ENCODE data around the gene IRF3.

IRF3 gene

DNA sequence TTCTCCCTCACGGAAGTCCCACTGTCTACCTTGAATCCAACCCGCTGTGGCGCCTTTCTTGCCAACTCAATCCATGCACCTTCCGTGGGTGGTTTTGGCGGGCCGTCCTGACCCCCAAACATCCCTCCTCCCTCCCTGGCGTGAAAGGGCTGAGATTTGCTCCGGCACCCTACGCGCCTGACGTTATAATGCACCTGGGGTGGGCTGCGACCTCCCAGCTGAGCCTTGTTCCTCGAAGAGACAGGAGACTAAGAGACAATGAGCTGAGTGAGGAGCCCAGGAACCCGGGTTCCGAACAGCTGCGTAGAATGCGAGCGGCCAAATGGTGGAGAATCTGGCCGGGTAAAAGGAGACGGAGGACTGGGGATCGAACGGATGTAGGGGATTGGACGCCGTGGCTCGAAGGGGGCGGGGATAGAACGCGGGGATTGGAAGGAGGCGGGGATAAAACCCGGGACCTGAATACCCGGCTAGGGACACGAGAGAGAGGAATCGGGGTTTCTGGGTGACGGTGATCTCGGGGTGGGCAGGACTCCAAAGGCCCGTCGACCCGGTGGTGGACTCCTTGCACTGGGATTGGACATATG, 25.1 kb upstream of the IRF3 start, which contains the start of gene CPT1C:
TSS of gene CPT1C (plus strand) at position 461 of the 587 bp plus-strand sequence. CDS start 1,137 bp downstream, outside the sequence.
- peak within 1 kb of the TSS; percentile 39 for H3K27ac Mint-ChIP-seq
- peak; percentile 45 for DNase-seq (ENCODE audit: low spot score)
- peak within 1 kb of the TSS; percentile 81 for H3K4me3 Mint-ChIP-seq
- H3K36me3 Mint-ChIP-seq (ENCODE audit: low read depth): peaks cover 15% of the 10 kb centered on the region
- H3K27me3 Mint-ChIP-seq (ENCODE audit: low read depth): peaks cover 17% of the 10 kb centered on the region
- peaks cover 16% of the 10 kb centered on the region for H3K4me1 Mint-ChIP-seq (ENCODE audit: low read depth)
- no peaks in the 10 kb centered on the region for H3K9me3 Mint-ChIP-seq

DNA sequence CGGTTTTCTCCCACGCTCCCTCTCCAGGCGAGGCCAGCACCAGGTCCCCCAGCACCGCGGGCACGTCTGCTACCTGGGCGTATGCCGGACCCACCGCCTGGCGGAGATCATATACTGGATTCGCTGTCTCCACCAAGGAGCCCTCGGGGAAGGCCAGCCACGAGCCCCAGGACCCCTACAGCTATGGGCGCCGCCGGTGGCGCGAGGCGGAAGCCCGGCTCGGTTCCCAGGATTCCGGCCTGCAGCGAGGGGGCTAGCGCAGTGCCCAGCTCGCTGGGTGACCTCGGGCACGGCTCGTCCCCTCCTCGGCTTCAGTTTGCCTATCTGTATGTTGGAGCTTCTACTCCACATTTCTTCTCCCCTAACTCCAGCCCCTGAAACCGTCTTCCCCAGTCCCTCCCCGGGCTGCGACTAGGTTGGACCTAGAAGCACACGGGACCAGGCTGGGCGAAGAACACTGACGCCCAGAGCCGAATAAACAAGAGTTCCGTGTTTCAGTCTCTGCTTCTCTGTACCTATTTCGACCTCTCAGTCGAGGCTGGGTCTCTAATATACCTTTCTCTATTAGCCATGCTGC, 24.5 kb upstream of the IRF3 start:
- Mint-ChIP-seq H3K4me3 (peak overlapping the region; percentile 81), H3K27me3 (ENCODE audit: low read depth) (peaks cover 17% of the 10 kb centered on the region), H3K9me3 (no peaks in the 10 kb centered on the region), H3K4me1 (ENCODE audit: low read depth) (peaks cover 16% of the 10 kb centered on the region), H3K27ac (no peak overlapping the region), H3K36me3 (ENCODE audit: low read depth) (peaks cover 19% of the 10 kb centered on the region)
- no peak for DNase-seq (ENCODE audit: low spot score)

DNA sequence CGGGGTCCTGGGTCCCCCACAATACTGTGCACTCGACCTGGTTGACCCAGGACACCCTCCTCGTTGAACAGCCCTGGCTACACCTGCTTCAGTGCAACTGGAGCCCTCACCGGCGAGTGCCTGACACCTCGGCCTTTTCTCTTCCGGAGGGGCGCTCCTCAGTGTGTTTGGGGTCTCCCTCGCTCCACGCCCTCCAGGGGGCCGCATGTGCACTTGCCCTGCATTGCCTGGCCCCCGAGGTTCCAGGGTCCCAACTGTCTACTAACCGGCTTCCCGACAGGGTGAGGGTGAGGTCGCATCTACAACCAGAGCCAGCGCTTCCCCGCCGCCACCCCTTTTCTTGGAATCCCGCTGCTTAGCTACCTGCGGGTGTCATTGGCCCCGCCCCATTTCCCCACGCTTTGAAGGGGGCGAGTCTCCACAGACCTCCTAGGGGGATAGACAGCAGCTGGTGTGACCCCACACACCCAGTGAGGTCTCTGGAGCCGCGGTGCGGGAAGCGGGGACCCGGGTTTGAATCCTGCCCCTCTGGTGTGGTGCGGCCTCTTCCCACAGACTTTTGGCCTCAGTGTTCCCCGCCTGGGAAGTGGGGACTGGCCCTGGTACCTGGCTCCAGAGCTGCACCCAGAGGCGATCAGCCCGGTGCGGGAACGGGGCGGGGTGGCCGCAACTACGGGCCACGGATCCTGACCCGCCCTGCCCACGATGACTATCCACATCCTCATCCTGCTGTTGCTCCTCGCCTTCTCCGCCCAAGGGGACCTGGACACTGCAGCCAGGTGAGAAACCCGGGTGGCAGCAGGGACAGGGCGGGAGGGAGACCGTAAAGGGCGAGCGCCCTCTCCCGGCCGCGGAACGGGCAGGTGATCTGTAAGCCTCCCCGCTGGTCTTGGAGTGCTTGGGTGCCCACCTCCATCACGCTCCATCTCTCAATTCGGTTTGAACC, 23.7 kb upstream of the IRF3 start, which contains the start of gene ADM5:
TSS of gene ADM5 (plus strand) at position 462 of the 946 bp plus-strand sequence. CDS start at position 706, 244 bp downstream.
- no peak for DNase-seq (ENCODE audit: low spot score)
- peaks cover 16% of the 10 kb centered on the region for H3K4me1 Mint-ChIP-seq (ENCODE audit: low read depth)
- no peaks in the 10 kb centered on the region for H3K9me3 Mint-ChIP-seq
- H3K4me3 Mint-ChIP-seq: peak within 1 kb of the TSS; percentile 81
- H3K27ac Mint-ChIP-seq: no peak within 1 kb of the TSS
- peaks cover 19% of the 10 kb centered on the region for H3K36me3 Mint-ChIP-seq (ENCODE audit: low read depth)
- peaks cover 17% of the 10 kb centered on the region for H3K27me3 Mint-ChIP-seq (ENCODE audit: low read depth)

GRCh38 chr19:49688531-49689132, 23.0 kb upstream of the IRF3 start:
- peaks cover 17% of the 10 kb centered on the region for H3K27me3 Mint-ChIP-seq (ENCODE audit: low read depth)
- no peaks in the 10 kb centered on the region for H3K9me3 Mint-ChIP-seq
- no peak for DNase-seq (ENCODE audit: low spot score)
- H3K4me3 Mint-ChIP-seq: no peak overlapping the region
- H3K4me1 Mint-ChIP-seq (ENCODE audit: low read depth): peaks cover 16% of the 10 kb centered on the region
- no peak overlapping the region for H3K27ac Mint-ChIP-seq
- H3K36me3 Mint-ChIP-seq (ENCODE audit: low read depth): peaks cover 26% of the 10 kb centered on the region

GRCh38 chr19:49687566-49688316, 22.1 kb upstream of the IRF3 start:
- no peak overlapping the region for H3K4me3 Mint-ChIP-seq
- DNase-seq (ENCODE audit: low spot score): no peak
- H3K27ac Mint-ChIP-seq: no peak overlapping the region
- peaks cover 27% of the 10 kb centered on the region for H3K36me3 Mint-ChIP-seq (ENCODE audit: low read depth)
- H3K9me3 Mint-ChIP-seq: no peaks in the 10 kb centered on the region
- H3K4me1 Mint-ChIP-seq (ENCODE audit: low read depth): peaks cover 16% of the 10 kb centered on the region
- H3K27me3 Mint-ChIP-seq (ENCODE audit: low read depth): peaks cover 14% of the 10 kb centered on the region

DNA sequence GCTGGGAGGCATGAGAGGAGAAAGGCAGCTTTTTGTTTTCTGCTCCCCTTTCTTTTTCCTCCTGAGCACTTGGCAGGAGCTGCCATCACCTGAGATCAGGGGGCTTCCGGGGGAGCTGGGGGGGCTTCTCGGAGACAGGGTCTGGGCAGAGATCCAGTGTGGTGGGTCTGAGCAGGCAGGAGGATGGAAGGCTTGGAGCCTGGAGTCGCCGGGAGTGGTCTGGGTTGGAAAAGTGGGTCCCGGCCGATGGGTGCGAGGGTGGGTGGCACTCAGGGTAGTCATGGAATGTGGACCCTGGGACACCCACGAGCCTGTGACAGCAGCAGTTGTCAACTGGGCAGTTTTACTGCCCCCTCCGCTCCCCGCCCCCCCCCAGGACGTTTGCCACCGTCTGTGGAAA, 21.5 kb upstream of the IRF3 start:
- Mint-ChIP-seq H3K36me3 (ENCODE audit: low read depth) (peaks cover 31% of the 10 kb centered on the region), H3K27me3 (ENCODE audit: low read depth) (peaks cover 9% of the 10 kb centered on the region), H3K4me1 (ENCODE audit: low read depth) (peaks cover 19% of the 10 kb centered on the region), H3K9me3 (no peaks in the 10 kb centered on the region), H3K4me3 (no peak overlapping the region), H3K27ac (no peak overlapping the region)
- DNase-seq (ENCODE audit: low spot score): no peak

GRCh38 chr19:49686503-49687088, 20.9 kb upstream of the IRF3 start:
- no peak for DNase-seq (ENCODE audit: low spot score)
- Mint-ChIP-seq H3K4me3 (no peak overlapping the region), H3K36me3 (ENCODE audit: low read depth) (peaks cover 36% of the 10 kb centered on the region), H3K27ac (no peak overlapping the region), H3K27me3 (ENCODE audit: low read depth) (peaks cover 9% of the 10 kb centered on the region), H3K4me1 (ENCODE audit: low read depth) (peaks cover 20% of the 10 kb centered on the region), H3K9me3 (no peaks in the 10 kb centered on the region)

DNA sequence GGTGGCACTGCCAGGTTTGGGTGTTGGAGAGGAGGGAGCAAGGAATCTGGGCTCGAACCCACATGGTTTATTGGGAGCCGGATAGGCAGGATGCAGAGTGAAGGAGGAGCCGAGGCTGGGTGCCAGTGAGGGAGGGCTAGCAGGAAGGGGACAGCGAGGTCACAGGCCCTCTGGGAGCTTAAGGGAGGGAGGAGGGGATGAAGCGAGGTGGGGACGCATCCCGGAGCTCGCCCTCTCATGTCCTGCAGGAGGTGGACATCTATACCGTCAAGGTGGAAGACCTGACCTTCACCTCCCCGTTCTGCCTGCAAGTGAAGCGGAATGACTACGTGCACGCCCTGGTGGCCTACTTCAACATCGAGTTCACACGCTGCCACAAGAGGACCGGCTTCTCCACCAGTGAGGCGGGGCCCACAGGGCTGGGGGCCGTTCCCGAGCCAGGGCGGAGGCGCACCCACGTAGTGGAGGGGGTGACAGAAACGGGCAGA, 20.2 kb upstream of the IRF3 start:
- no peaks in the 10 kb centered on the region for H3K9me3 Mint-ChIP-seq
- peaks cover 7% of the 10 kb centered on the region for H3K27me3 Mint-ChIP-seq (ENCODE audit: low read depth)
- no peak for DNase-seq (ENCODE audit: low spot score)
- peak overlapping the region; percentile 8 for H3K27ac Mint-ChIP-seq
- H3K36me3 Mint-ChIP-seq (ENCODE audit: low read depth): peaks cover 37% of the 10 kb centered on the region
- H3K4me1 Mint-ChIP-seq (ENCODE audit: low read depth): peaks cover 18% of the 10 kb centered on the region
- no peak overlapping the region for H3K4me3 Mint-ChIP-seq

GRCh38 chr19:49684983-49685553, 19.4 kb upstream of the IRF3 start:
- DNase-seq (ENCODE audit: low spot score): no peak
- Mint-ChIP-seq H3K4me1 (ENCODE audit: low read depth) (peaks cover 14% of the 10 kb centered on the region), H3K27ac (no peak overlapping the region), H3K9me3 (no peaks in the 10 kb centered on the region), H3K4me3 (no peak overlapping the region), H3K36me3 (ENCODE audit: low read depth) (peaks cover 37% of the 10 kb centered on the region), H3K27me3 (ENCODE audit: low read depth) (no peaks in the 10 kb centered on the region)

GRCh38 chr19:49684251-49684982, 18.8 kb upstream of the IRF3 start:
- H3K4me1 Mint-ChIP-seq (ENCODE audit: low read depth): peaks cover 15% of the 10 kb centered on the region

DNA sequence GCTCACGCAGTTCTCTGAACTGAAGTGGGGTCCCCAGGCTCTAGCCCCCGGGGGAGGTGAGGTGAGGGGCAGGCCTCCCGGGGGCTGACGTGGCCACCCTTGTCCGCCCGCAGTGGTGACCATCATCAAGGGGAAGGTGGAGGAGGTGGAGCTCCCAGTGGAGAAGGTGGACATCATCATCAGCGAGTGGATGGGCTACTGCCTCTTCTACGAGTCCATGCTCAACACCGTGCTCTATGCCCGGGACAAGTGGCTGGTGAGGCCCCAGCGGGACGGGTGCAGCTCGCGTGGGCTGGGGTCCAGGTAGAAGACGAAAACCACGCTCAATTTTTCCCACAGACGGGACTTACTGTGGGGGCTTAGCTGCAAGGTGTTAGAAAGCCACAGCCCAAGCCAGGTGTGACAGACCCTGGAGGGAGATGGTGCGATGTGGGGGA, 18.2 kb upstream of the IRF3 start:
- H3K4me3 Mint-ChIP-seq: no peak overlapping the region
- no peak for DNase-seq (ENCODE audit: low spot score)
- H3K4me1 Mint-ChIP-seq (ENCODE audit: low read depth): peaks cover 15% of the 10 kb centered on the region
- no peak overlapping the region for H3K27ac Mint-ChIP-seq
- H3K27me3 Mint-ChIP-seq (ENCODE audit: low read depth): no peaks in the 10 kb centered on the region
- peaks cover 36% of the 10 kb centered on the region for H3K36me3 Mint-ChIP-seq (ENCODE audit: low read depth)
- H3K9me3 Mint-ChIP-seq: no peaks in the 10 kb centered on the region

More at GRCh38 chr19:49684251-49684982, 18.8 kb upstream of the IRF3 start:
- H3K9me3 Mint-ChIP-seq: no peaks in the 10 kb centered on the region
- no peak overlapping the region for H3K27ac Mint-ChIP-seq
- no peaks in the 10 kb centered on the region for H3K27me3 Mint-ChIP-seq (ENCODE audit: low read depth)
- no peak overlapping the region for H3K4me3 Mint-ChIP-seq
- DNase-seq (ENCODE audit: low spot score): no peak
- H3K36me3 Mint-ChIP-seq (ENCODE audit: low read depth): peaks cover 36% of the 10 kb centered on the region

DNA sequence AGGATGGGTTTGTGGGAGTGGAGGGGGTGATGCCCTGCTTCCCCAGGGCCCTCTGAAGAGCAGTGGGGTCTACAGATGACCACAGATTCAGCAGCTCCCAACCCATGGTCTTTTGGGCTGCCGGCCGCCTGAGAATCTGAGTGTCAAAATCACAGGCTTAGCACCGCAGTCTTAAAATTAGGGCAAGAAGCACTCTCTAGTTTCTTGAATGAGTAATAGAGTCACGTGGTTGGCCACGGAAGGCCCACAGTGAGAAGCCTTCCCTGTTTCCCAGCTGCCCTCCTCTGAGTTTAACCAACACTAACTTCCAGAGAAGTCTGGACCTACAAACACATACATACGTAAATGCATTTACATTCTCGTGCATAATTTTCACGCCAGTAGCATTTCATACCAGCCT, 16.6 kb upstream of the IRF3 start:
- Mint-ChIP-seq H3K36me3 (ENCODE audit: low read depth) (peaks cover 31% of the 10 kb centered on the region), H3K27ac (no peak overlapping the region), H3K27me3 (ENCODE audit: low read depth) (no peaks in the 10 kb centered on the region), H3K9me3 (no peaks in the 10 kb centered on the region), H3K4me1 (ENCODE audit: low read depth) (peaks cover 22% of the 10 kb centered on the region), H3K4me3 (no peak overlapping the region)
- DNase-seq (ENCODE audit: low spot score): no peak
